ENCODE results near the gene MTOR.
A peak's percentile ranks its signal among the peaks of the same experiment; 100 is the strongest.
"Not testable (repeated sequence)": the region's sequence is repeated elsewhere in the genome, so short reads cannot be mapped to it uniquely, and the experiment has no call there.

Gene MTOR

DNA sequence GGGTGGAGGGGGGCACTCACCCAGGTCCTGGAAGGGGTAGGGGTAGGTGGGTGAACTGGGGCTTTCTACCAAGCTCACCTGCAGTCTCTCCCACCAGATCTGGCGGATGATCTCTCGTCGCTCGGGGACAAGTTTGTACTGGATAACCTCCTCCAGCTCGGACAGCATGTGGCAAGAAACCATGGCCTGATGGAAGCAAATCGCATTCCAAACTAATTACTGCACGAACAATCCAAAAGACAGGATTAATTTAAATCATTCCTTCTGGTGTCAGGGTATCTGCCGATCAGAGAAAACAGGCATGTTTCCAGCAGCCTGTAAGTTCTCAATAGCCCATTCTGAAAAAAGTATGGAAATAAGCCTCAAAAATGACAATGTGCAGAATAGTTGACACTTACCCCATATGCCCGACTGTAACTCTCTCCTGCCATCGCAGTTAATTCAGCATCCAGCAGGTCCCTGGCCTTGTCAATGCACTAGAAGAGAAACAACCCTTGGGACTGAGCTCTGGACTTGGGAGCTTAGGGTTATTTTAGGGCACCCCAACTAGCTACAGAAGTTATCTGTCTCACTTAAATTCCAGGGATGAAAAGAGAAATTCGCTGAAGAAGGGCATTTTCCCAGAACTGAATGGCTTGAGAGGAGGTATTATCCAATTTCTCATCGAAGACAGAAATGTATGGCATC is 117.6 kb downstream of the MTOR start:
- DNase-seq, result no peak

- DNase-seq, result no peak
Measured at GRCh38 chr1:11143907-11144306, 118.4 kb downstream of the MTOR start.

- DNase-seq, result no peak
Measured at GRCh38 chr1:11143401-11143800, 119.0 kb downstream of the MTOR start.

DNA sequence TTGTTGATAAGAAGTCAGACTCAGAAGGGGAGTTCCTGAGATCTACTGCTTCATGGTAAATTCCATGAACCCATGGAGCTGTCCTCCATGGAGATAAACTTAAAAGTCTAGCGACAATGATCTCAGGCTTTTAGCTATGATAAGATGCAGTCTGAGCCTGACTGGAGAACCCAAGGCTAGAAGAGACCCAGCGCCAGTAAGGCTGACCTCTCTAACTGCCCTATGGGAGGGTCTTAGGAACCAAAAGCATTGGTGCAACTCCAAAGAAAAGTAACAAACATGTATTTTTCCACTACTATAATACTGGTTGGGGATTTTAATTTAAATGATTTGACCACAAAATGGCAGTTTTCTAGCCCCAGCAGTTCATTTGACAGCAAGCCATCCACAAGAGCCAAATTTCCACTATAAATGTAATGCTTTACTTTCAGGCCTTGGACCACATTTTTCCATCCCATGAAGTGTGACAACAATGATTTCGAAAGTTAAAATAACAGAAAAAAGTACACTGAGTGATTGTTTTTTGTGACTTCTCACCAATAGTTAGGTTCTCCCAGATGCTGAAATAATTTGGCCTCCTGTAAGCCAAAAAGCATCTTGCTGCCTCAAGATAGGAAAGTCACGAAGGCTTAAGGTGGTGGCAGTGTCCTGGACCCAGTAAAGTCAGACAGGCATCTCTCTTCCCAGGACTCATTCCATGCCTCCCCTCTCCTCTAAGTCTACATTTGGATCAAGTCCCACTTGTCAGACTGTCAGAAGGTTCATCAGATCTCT is 119.5 kb downstream of the MTOR start:
- DNase-seq, result no peak

DNA sequence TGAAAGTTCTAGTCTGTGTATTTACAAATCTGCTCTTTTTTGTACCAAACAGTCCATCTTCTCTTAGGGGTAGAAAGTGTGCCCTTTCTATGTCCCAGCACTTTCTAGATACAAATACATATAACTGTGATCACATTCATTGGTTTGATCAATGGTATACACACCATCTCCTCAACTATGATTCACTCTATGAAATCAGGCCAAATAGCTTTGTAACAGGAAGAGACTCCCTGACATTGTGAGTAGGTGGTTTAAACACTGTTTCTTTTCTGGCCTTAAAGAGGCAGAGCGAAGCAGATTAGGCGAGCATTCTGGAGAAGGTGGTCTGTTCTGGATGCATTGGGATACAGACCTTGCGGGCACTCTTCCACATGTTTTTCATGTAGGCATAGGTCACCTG is 123.4 kb downstream of the MTOR start:
- no peak for DNase-seq

DNA sequence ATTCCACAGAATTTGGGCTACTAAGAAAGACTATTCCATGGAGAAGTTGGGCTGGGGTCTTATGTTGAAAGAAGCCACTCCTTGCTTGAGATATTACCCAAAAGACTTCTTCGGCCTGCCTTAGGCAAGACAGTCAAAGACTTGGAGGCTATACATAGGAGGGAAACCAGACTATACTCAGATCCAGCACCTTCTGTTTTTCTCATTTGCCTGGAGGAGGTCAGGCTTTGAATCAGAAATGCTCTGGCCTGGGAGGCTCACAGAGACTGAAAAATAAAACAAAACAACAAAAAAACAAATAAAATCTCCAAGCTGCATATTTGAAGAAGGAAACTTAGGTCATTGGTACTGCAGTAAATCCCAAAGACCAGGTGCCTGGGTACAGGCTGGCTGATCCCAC is 124.3 kb downstream of the MTOR start:
- no peak for DNase-seq

DNA sequence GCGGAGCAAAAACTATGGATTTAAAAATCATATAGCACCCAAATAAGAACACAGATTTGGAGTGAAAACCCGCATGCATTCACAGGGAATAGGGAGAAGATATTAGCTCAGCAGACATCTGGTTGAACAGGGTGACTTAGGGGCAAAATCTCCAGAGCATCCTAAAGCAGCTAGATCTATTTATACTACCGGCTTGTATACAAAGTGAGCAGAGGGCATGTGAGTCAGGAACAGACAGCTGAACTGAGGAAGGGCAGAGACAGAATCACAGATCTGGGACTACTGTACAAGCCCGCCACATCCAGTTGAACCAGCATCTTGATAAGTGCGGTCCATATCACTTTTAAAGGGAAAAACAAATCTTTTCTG is 127.5 kb downstream of the MTOR start:
- DNase-seq, result no peak

GRCh38 chr1:11134251-11134897 is 128.0 kb downstream of the MTOR start:
- DNase-seq, result no peak

GRCh38 chr1:11132563-11133293 is 129.6 kb downstream of the MTOR start:
- DNase-seq, result no peak

DNA sequence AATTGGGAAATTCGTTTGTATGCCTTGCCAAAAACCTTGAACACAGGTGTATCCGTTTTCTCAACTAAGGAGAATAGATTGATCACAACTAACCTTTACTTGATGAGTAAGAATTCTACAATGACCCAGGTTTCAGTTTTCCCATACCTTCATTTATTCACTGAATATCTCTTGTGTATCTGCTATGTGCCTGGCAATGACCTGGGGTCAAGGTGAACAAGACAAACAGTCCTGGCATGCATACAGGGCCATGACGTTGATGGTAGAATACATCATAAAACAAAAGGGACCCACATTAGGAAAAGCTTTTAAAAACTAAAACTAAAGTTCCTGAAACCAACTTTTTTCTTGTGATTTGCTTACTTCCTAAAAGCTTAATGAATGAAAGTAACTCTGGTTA is 130.5 kb downstream of the MTOR start:
- DNase-seq, result no peak

DNA sequence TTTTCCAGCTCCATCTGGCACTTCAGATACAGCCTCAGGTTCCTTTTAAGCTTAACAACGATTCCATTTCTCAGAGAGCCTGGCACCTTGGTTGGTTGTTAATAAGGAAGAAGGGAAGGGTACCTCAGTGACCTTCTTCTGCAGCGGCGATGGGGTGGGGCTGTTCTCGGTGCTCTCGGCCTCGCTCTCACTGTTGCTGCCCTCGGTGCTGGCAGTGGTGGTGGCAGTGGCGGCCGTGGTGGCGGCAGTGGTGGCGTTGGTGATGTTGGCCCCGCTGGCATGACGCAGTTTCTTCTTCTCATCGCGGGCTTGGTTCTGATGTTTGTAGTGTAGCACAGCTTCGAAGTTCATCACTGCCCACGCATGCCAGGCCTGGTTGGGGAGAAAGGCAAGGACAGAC is 131.9 kb downstream of the MTOR start:
- no peak for DNase-seq

DNA sequence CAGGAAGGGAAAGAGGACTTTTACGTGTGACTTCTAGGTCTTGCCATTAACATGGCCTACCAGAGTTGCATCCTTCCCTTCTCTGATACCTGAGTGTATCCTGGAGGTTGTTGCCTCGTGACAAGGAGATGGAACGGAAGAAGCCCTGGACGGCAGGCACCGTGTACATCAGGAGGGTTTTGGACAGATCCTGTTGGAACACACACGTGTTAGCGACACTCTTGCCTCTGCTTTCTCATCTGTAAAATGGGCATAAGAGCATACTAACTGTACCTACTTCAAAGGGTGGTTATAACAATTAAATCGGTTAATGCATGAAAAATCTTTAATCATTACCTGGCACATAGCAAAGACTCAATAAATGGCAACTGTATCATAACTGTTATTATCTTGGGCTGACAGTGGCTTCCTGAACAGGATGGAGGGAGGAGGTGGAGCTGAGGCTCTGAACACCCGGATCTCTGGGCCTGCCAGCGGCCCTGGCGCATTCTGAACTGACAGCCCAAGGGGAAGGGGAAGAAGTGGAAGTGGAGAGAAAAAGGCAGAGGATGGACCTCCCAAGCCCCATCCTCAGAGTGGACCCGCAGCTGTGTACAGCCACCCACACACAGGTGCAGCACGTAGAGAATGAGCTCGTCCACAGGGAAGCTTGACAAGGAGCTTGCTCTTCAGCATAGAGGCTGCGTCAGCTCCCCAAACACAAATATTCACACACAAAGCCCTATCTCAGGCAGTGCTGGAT is 132.5 kb downstream of the MTOR start:
- DNase-seq, result no peak

GRCh38 chr1:11126569-11126968 is 135.8 kb downstream of the MTOR start:
- no peak for DNase-seq

- no peak for DNase-seq
Measured at GRCh38 chr1:11125931-11126330, 136.4 kb downstream of the MTOR start.

DNA sequence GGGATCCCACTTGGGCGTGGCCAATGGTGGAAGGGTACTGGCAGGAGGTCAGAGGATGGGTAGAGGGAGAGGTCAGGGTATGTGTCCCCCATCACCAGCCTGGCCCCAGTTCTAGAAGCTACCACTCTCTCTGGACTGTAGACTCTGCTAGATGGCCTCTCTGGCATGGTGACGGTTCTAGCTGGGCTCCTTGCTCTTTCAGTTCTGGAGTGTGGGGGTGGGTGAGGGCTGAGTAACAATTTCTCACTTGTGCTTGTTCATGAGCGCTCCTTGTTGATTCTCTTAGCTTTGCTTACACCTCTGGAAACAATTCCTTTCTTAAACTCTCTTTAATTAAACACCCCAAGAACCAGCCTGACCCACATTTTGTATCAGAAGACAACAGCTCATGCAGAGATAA is 137.4 kb downstream of the MTOR start:
- no peak for DNase-seq

GRCh38 chr1:11116318-11116717 is 146.0 kb downstream of the MTOR start:
- no peak for DNase-seq

DNA sequence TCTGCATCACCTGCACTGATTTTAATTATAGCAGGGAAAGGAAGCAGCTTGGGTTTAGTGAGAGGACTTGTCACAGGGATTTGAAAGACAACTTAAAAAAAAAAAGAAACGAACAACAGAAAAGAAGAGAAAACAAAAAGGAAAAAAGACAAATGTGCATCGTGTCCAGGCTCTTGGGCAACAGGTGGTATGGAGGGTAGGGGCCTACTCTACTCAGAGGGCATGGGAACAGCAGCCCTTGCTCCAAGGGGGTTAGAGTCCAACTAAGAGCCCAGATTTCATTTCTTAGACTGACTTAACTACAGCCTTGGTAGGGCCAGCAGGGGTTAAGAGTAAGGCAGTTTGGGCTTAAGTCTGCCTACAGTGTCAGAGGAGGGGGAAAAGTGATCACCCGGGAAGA is 147.4 kb downstream of the MTOR start:
- DNase-seq, result no peak

GRCh38 chr1:11109047-11109760 is 153.1 kb downstream of the MTOR start:
- peak; percentile 8 for DNase-seq

DNA sequence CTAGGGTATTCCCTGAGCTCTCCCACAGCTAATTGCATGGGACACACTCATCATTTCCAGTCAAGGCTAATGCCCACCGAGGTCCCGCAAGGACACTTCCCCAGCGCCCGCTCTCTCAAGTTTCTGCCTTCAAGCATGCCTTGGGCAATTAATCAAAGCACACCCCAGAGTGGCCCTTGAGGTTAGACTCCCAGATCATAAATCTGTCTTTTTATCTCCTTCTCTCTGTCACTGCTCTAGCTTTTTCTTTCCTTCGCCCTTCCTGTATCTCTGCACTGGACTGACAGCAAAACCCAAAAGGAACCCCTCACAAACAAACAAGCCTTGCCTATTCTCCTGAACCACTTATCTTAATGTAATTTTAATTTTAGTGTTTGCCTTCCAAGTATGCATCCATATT is 154.8 kb downstream of the MTOR start:
- no peak for DNase-seq

GRCh38 chr1:11105586-11105985 is 156.8 kb downstream of the MTOR start:
- DNase-seq, result peak; percentile 20

DNA sequence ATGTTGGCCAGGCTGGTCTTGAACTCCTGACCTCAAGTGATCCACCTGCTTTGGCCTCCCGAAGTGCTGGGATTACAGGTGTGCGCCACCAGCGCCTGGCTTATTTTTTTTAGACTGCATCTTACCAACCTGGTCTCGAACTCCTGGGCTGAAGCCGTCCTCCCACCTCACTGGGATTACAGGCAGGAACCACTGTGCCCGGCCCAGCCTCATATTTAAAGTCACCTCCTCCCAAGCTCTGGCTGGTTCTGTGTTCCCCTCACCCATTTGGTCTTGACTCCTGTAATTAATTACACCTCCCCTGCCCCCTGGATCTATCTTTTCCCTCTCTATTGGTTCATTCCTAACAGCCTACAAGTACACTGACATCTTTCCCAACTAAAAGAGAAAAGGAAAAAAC is 161.0 kb downstream of the MTOR start:
- no peak for DNase-seq

DNA sequence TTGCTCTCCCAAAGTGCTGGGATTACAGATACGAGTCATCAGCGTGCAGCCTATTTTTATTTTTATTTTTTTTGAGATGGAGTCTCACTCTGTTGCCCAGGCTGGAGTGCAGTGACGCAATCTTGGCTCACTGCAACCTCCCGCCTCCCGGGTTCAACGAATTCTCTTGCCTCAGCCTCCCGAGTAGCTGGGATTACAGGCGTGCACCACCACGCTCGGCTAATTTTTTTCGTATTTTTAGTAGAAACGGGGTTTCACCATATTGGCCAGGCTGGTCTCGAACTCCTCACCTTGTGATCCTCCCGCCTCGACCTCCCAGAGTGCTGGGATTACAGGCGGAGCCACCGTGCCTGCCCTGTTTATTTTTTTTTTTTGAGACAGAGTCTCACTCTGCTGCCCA is 161.5 kb downstream of the MTOR start:
- not testable (repeated sequence) for DNase-seq
